GM10248 (cell line): Measurements from ENCODE around the gene SPATA25.
A peak's percentile ranks its signal among the peaks of the same experiment; 100 is the strongest.
"Not testable (repeated sequence)": the region's sequence is repeated elsewhere in the genome, so short reads cannot be mapped to it uniquely, and the experiment has no call there.

Experiments
- CTCF ChIA-PET: fragments of 300-600 bp; sonication (Branson Sonifier 250); formaldehyde crosslinking; extraction: SDS; loops from one replicate; lab custom pipeline; 2021; ENCODE audit warnings: antibody characterized with exemption; lab: Yijun Ruan, JAX
- POLR2A ChIA-PET: fragments of 350-650 bp; sonication (Branson Sonifier 250); formaldehyde crosslinking; extraction: SDS; loops from one replicate; lab custom pipeline; 2020; ENCODE audit warnings: antibody characterized with exemption; lab: Yijun Ruan, JAX
- DNase-seq: peaks from one replicate; pipeline ENCODE4 v3.0.0; 2012; ENCODE audit errors: extremely low spot score
- TF ChIP-seq, protein P1 (sequence below): IDR thresholded peaks from 2 replicates; pipeline ENCODE4 v1.5.1; 2012; ENCODE audit warnings: mild to moderate bottlenecking, low read depth; ENCODE audit errors: extremely low read depth, missing control alignments, control extremely low read depth

The SPATA25 gene

DNA sequence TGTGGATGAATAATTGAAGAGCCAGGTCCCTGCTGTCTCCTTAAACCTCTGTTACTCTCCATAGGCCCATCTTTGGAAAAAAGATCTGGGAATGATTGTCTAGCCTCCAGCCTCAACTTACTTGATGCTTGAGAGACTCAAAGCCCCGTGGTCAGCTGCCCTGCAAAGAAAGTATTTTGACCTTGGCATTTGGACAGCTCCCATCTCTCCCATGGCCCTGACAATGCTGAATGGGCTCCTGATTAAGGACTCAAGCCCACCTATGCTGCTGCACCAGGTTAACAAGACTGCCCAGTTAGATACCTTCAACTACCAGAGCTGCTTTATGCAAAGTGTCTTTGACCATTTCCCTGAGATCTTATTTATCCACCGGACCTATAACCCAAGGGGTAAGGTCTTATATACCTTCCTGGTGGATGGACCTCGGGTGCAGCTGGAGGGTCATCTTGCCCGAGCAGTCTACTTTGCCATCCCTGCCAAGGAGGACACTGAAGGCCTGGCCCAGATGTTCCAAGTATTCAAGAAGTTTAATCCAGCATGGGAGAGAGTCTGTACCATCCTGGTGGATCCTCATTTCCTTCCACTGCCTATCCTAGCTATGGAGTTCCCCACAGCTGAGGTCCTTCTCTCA, 4.8 kb downstream of the SPATA25 start:
- POLR2A ChIA-PET: interaction anchor here (1.9 kb wide), 1 partner anchor 52 kb away, joined by 11 read pairs; no protein-coding TSS in a partner anchor
- TF ChIP-seq, protein P1, sequence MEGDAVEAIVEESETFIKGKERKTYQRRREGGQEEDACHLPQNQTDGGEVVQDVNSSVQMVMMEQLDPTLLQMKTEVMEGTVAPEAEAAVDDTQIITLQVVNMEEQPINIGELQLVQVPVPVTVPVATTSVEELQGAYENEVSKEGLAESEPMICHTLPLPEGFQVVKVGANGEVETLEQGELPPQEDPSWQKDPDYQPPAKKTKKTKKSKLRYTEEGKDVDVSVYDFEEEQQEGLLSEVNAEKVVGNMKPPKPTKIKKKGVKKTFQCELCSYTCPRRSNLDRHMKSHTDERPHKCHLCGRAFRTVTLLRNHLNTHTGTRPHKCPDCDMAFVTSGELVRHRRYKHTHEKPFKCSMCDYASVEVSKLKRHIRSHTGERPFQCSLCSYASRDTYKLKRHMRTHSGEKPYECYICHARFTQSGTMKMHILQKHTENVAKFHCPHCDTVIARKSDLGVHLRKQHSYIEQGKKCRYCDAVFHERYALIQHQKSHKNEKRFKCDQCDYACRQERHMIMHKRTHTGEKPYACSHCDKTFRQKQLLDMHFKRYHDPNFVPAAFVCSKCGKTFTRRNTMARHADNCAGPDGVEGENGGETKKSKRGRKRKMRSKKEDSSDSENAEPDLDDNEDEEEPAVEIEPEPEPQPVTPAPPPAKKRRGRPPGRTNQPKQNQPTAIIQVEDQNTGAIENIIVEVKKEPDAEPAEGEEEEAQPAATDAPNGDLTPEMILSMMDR: no peak
- no peak for DNase-seq
- CTCF ChIA-PET: interaction anchor here (0.9 to 3.5 kb wide), 5 partner anchors 8 to 87 kb away, joined by 3 to 19 read pairs (median 3); partner anchors contain the start of genes CTSA and NEURL2

DNA sequence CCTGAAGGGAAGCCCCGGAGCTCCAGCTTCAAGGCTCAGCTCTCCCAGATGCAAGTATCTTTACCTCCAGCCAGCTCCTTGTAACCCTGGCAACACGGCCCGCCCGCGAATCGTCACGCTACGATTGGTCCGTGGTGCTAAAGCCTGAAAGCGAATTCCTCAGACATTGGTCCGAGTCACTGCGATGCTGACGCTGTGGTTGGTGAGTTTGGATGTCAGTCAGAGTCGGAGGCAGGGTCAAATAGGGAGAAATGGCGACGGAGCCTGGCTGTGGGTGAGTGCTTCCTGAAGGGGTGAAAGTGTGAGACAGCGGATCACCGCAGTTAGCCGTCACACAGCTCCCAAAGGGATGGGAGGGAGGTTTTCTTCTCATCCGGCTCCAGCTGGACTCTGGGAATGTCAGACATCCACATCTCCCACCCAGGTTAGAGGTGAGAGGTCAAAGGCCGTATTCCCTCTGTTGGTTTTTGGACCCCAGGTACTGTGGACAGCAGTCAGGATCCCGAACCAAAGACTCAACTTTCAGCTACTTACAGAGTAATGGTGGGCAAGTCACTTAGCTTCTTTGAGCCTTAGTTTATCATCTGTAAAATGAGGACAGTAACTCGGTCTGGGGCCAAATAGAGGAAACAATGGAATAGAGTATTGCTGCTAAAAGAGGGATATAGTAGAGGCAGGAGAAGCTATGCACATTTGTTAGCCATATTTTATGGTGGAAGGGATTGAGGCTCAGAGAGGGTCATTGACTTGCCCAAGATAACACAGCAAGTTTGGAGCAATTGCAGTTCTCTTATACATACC, 6.2 kb downstream of the SPATA25 start, which contains the start of gene ZSWIM1:
TSS of gene ZSWIM1 (plus strand) at position 240 of the 801 bp plus-strand sequence. CDS start 1,366 bp downstream, outside the sequence.
- POLR2A ChIA-PET: interaction anchor here (0.6 to 1.9 kb wide), 4 partner anchors 9 to 54 kb away, joined by 4 to 11 read pairs (median 4); no protein-coding TSS in a partner anchor
- DNase-seq: peak; percentile 98
- CTCF ChIA-PET: interaction anchor here (0.6 to 3.5 kb wide), 9 partner anchors 9 to 90 kb away, joined by 3 to 19 read pairs (median 3); partner anchors contain the start of genes CTSA and NEURL2
- TF ChIP-seq, protein P1: no peak

DNA sequence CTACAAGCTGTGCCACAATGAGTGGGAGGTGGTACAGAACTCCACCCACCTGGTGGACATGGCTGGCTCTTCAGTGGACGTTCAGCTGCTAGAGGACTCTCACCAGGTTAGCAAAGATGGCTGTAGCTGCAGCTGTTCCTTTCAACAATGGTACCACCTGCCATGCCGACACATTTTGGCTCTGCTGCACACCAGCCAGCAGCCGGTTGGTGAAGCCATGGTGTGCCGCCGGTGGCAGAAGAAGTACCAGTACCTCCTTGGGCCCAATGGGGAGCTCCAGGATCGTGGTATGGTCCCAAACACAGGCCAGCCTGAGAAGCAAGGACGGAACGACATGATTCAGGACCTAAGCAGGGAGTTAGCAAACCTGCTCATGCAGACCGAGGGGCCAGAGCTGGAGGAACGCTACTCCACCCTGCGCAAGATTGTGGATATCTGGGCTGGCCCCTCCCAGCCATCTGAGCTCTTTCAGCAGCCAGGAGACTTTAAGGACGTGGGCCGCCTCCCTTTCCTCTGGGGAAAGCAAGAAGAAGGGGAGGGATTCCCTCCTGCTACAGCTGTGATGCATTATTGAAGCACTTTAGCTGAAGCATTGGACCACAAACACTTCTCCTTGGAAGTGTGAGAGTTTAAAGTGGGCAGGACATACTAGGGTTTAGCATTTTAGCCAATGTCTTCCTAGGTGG, 9.2 kb downstream of the SPATA25 start:
- ChIA-PET POLR2A (no interaction called here), CTCF (interaction anchor here (0.7 kb wide), 1 partner anchor 12 kb away, joined by 5 read pairs; the partner anchor contains the start of gene NEURL2)
- TF ChIP-seq, protein P1: no peak
- no peak for DNase-seq

DNA sequence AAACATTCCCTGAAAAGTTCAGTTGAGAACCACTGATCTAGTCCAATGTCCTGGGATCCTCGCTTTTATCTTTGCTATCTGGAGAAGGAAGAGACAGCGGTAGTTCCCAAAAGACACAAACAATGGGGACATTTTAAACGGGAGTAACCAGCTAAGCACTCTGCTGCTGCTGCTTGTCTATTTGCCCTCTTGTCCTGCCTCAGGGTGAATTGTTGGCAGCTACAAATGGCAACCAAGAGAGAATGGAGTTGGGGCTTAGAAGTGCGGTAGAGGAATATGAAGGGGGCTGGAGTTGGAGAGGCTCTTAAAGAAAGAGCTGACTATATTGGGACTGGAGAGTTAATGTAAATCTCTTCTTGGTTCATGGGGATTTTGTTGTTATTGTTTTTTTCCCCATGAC, 12.8 kb downstream of the SPATA25 start:
- TF ChIP-seq, protein P1: no peak
- POLR2A ChIA-PET: no interaction called here
- CTCF ChIA-PET: interaction anchor here (1.0 to 1.2 kb wide), 2 partner anchors 16 to 113 kb away, joined by 3 read pairs; partner anchors contain the start of genes CTSA and NEURL2
- DNase-seq: no peak

DNA sequence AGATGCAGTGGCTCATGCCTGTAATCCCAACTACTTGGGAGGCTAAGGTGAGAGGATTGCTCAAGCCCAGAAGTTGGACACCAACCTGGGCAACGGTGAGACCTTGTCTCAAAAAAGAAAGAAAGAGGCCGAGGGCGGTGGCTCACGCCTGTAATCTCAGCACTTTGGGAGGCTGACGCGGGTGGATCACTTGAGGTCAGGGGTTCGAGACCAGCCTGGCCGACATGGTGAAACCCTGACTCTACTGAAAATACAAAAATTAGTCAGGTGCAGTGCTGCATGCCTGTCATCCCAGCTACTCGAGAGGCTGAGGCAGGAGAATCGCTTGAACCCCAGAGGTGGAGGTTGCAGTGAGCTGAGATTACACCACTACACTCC, 13.3 kb downstream of the SPATA25 start:
- CTCF ChIA-PET: interaction anchor here (1.0 kb wide), 1 partner anchor 113 kb away, joined by 3 read pairs; no protein-coding TSS in a partner anchor
- POLR2A ChIA-PET, DNase-seq: not testable (repeated sequence)

DNA sequence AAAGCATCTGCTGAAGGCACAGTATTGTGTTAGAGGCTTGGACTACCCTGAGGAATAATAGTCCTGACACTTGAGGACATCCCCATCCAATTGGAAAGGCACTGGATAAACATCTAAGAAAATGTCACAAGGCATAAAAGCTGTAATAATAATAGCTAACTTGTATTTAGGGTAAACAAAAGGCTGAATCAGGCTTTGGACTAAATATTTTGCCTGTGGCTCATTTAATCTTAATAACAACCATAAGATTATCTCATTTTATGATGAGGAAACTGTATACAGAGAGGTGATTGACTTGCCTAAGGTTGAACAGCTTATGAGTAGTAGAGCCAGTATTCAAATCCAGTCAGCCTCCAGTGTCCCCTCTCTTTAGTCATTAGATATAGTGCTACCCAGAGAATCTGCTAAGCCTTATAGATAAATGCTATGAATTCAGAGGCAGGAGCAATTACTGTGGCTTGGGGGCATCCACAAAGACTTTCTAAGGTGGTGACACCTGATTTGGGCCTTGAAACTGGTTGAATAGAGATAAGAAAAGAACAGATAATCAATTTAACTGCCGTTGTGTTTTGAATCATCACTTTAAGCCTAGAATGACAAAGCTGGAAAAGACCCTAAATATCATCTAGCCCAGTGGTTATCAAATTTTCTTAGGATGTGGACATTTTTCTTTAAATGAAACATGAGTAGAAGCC, 13.9 kb downstream of the SPATA25 start:
- no peak for DNase-seq
- ChIA-PET POLR2A (no interaction called here), CTCF (interaction anchor here (1.0 kb wide), 3 partner anchors 10 to 114 kb away, joined by 3 read pairs; no protein-coding TSS in a partner anchor)
- TF ChIP-seq, protein P1: no peak
